Activated CD8-positive, alpha-beta T cell treated with anti-CD3 and anti-CD28 coated beads for 36 hours (primary cell): ENCODE measurements around the gene PTPRK. TPM values are rescaled to one million over a fixed set of nuclear protein-coding genes. Genes with fewer than 3 reads are reported as not detected.

ENCODE experiments used
- ATAC-seq: fragments of 200-7000 bp; cut with Tn5 transposase; one replicate; pipeline ENCODE4 v1.10.0; 2021; ENCODE audit warnings: mild to moderate bottlenecking, moderate library complexity
- CTCF ChIA-PET: fragments of 350-600 bp; sonication (Branson Sonifier 250); formaldehyde crosslinking; loops from one replicate; lab custom pipeline; 2021; ENCODE audit warnings: antibody characterized with exemption; lab: Charles Lee
- POLR2A ChIA-PET: fragments of 350-600 bp; sonication (Branson Sonifier 250); formaldehyde crosslinking; loops from one replicate; lab custom pipeline; 2021; ENCODE audit warnings: antibody characterized with exemption; lab: Charles Lee
- DNase-seq: peaks from one replicate; pipeline ENCODE4 v3.0.0-alpha.2; 2020
- H3K27ac Mint-ChIP-seq: one replicate; pipeline ENCODE4 v1.8.0; 2021; ENCODE audit warnings: mild to moderate bottlenecking, mixed read lengths
- H3K27me3 Mint-ChIP-seq: one replicate; pipeline ENCODE4 v1.8.0; 2021; ENCODE audit warnings: mixed read lengths
- H3K36me3 Mint-ChIP-seq: one replicate; pipeline ENCODE4 v1.8.0; 2021; ENCODE audit warnings: low read depth, mixed read lengths
- H3K4me1 Mint-ChIP-seq: one replicate; pipeline ENCODE4 v1.8.0; 2021; ENCODE audit warnings: low read depth, mixed read lengths
- H3K4me3 Mint-ChIP-seq: one replicate; pipeline ENCODE4 v1.8.0; 2021; ENCODE audit warnings: mild to moderate bottlenecking, moderate library complexity, mixed read lengths
- H3K9me3 Mint-ChIP-seq: one replicate; pipeline ENCODE4 v1.8.0; 2021; ENCODE audit warnings: mixed read lengths
- intact Hi-C: fragments of 100-400 bp; cut with micrococcal nuclease; formaldehyde crosslinking; loops from one replicate; pipeline ENCODE4 v1.10.0; 2022
- total RNA-seq, 2 experiments: library from RNA; stranded (reverse); gene quantifications; one replicate each; pipeline ENCODE4 v1.2.3, GENCODE V29; 2021
- TF ChIP-seq, protein P1 (sequence below): fragments of 200-600 bp; IDR thresholded peaks from one replicate; pipeline ENCODE4 v1.8.0; 2022; ENCODE audit warnings: antibody characterized with exemption, mild to moderate bottlenecking

Gene PTPRK
- total RNA-seq, 2 experiments from 2014 or later = 7.7 to 8.9 TPM

GRCh38 chr6:127971386-127971785 is 549.0 kb downstream of the PTPRK start:
- Mint-ChIP-seq H3K27ac (peak overlapping the region; percentile 96), H3K36me3 (peaks cover 39% of the 10 kb centered on the region), H3K4me1 (peaks cover 77% of the 10 kb centered on the region), H3K9me3 (peaks cover 12% of the 10 kb centered on the region), H3K27me3 (no peaks in the 10 kb centered on the region), H3K4me3 (peak overlapping the region; percentile 80)
- POLR2A ChIA-PET = interaction anchor here (1.1 to 2.7 kb wide), 5 partner anchors 19 to 94 kb away, joined by 3 to 12 read pairs (median 7); partner anchors contain the start of gene THEMIS
- no peak for DNase-seq
- CTCF ChIA-PET = interaction anchor here (1.2 to 5.3 kb wide), 3 partner anchors 21 to 116 kb away, joined by 3 to 25 read pairs (median 10); no protein-coding TSS in a partner anchor
- intact Hi-C loops = loop anchor here (10.0 kb wide), 1 partner anchor 283 kb away; no protein-coding TSS in a partner anchor
- no peak for ATAC-seq
- TF ChIP-seq, protein P1, sequence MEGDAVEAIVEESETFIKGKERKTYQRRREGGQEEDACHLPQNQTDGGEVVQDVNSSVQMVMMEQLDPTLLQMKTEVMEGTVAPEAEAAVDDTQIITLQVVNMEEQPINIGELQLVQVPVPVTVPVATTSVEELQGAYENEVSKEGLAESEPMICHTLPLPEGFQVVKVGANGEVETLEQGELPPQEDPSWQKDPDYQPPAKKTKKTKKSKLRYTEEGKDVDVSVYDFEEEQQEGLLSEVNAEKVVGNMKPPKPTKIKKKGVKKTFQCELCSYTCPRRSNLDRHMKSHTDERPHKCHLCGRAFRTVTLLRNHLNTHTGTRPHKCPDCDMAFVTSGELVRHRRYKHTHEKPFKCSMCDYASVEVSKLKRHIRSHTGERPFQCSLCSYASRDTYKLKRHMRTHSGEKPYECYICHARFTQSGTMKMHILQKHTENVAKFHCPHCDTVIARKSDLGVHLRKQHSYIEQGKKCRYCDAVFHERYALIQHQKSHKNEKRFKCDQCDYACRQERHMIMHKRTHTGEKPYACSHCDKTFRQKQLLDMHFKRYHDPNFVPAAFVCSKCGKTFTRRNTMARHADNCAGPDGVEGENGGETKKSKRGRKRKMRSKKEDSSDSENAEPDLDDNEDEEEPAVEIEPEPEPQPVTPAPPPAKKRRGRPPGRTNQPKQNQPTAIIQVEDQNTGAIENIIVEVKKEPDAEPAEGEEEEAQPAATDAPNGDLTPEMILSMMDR = no peak

DNA sequence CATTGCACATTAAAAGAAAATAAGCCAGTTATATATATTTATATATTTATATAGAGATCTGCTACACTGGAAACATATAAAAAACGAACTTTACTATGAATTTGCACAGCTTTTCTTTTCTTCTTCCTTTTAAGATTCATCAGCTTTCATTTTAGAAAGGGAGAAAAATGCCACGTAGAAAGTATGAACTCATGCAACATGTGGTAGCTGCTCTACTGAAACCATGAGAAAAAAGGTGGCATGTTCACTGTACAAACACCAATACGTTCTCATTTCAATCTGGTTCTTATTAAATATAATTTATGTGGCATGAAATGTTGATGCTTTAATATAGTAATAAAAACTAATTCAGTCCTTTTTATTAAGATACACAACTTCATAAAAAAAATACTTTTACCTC is 550.7 kb downstream of the PTPRK start:
- intact Hi-C loops = loop anchor here (10.0 kb wide), 1 partner anchor 285 kb away; no protein-coding TSS in a partner anchor
- TF ChIP-seq, protein P1 = no peak
- ChIA-PET CTCF (interaction anchor here (0.7 to 5.3 kb wide), 10 partner anchors 9 to 358 kb away, joined by 3 to 25 read pairs (median 4); no protein-coding TSS in a partner anchor), POLR2A (interaction anchor here (1.1 to 3.6 kb wide), 2 partner anchors 69 to 77 kb away, joined by 4 to 12 read pairs; partner anchors contain the start of gene THEMIS)
- Mint-ChIP-seq H3K27me3 (no peaks in the 10 kb centered on the region), H3K4me1 (peaks cover 65% of the 10 kb centered on the region), H3K36me3 (peaks cover 28% of the 10 kb centered on the region), H3K9me3 (peaks cover 16% of the 10 kb centered on the region), H3K4me3 (peak overlapping the region; percentile 46), H3K27ac (peak overlapping the region; percentile 86)
- DNase-seq (no peak), ATAC-seq (no peak)

GRCh38 chr6:127968394-127968793 is 552.0 kb downstream of the PTPRK start:
- no peak overlapping the region for H3K4me3 Mint-ChIP-seq
- peaks cover 51% of the 10 kb centered on the region for H3K4me1 Mint-ChIP-seq
- peak overlapping the region; percentile 81 for H3K27ac Mint-ChIP-seq
- DNase-seq (no peak), ATAC-seq (no peak)
- POLR2A ChIA-PET = interaction anchor here (0.8 to 3.6 kb wide), 6 partner anchors 8 to 74 kb away, joined by 3 to 12 read pairs (median 4); partner anchors contain the start of gene THEMIS
- CTCF ChIA-PET = interaction anchor here (0.7 to 5.3 kb wide), 18 partner anchors 9 to 231 kb away, joined by 3 to 25 read pairs (median 4); partner anchors contain the start of gene THEMIS
- H3K27me3 Mint-ChIP-seq = no peaks in the 10 kb centered on the region
- TF ChIP-seq, protein P1 = peak; percentile 37
- intact Hi-C loops = no loop called here
- peaks cover 17% of the 10 kb centered on the region for H3K36me3 Mint-ChIP-seq
- peaks cover 8% of the 10 kb centered on the region for H3K9me3 Mint-ChIP-seq

DNA sequence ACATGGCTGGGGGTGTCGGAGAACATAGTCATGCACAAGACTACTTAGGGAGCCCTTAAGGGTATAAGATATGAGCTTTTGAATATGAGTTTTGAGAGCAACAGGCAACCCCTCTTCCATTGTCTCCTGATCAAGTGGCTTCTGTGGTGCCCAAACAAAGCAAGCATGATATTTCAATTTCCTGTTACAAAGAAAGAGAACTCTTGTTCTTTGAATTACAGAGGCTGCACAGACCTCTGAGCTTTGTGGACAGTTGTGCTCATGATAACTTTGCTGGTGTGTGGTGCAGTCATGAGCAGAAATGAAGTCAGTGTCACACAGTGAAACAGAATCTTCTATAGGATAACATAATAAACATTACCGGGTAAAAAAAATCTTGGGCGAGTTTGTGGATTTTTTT is 552.7 kb downstream of the PTPRK start:
- TF ChIP-seq, protein P1 = no peak

GRCh38 chr6:127966616-127967015 is 553.8 kb downstream of the PTPRK start:
- TF ChIP-seq, protein P1 = no peak
- no peaks in the 10 kb centered on the region for H3K27me3 Mint-ChIP-seq
- peaks cover 39% of the 10 kb centered on the region for H3K4me1 Mint-ChIP-seq
- peak overlapping the region; percentile 0 for H3K27ac Mint-ChIP-seq
- H3K36me3 Mint-ChIP-seq = peaks cover 10% of the 10 kb centered on the region
- ATAC-seq (no peak), DNase-seq (no peak)
- ChIA-PET CTCF (interaction anchor here (1.5 to 3.4 kb wide), 2 partner anchors 17 to 52 kb away, joined by 3 to 15 read pairs; no protein-coding TSS in a partner anchor), POLR2A (interaction anchor here (0.6 kb wide), 1 partner anchor 49 kb away, joined by 3 read pairs; no protein-coding TSS in a partner anchor)
- intact Hi-C loops = no loop called here
- no peak overlapping the region for H3K4me3 Mint-ChIP-seq
- peaks cover 6% of the 10 kb centered on the region for H3K9me3 Mint-ChIP-seq

More for the DNA sequence above, 552.7 kb downstream of the PTPRK start:
- peak overlapping the region; percentile 81 for H3K27ac Mint-ChIP-seq
- peak overlapping the region; percentile 7 for H3K4me3 Mint-ChIP-seq
- intact Hi-C loops = no loop called here
- peaks cover 46% of the 10 kb centered on the region for H3K4me1 Mint-ChIP-seq
- CTCF ChIA-PET = interaction anchor here (0.9 to 5.3 kb wide), 14 partner anchors 8 to 230 kb away, joined by 3 to 25 read pairs (median 4); partner anchors contain the start of gene THEMIS
- peaks cover 4% of the 10 kb centered on the region for H3K9me3 Mint-ChIP-seq
- DNase-seq (peak; percentile 65), ATAC-seq (peak; percentile 60)
- H3K36me3 Mint-ChIP-seq = peaks cover 11% of the 10 kb centered on the region
- H3K27me3 Mint-ChIP-seq = no peaks in the 10 kb centered on the region
- POLR2A ChIA-PET = interaction anchor here (0.7 to 3.6 kb wide), 7 partner anchors 9 to 74 kb away, joined by 3 to 12 read pairs (median 3); partner anchors contain the start of gene THEMIS
